Glomerular visceral epithelial cell (primary cell): ENCODE results near the gene RNF17.
"Not testable (repeated sequence)": the region's sequence is repeated elsewhere in the genome, so short reads cannot be mapped to it uniquely, and the experiment has no call there.

Experiments
- DNase-seq: peaks from one replicate; pipeline ENCODE4 v3.0.0-alpha.2; 2016; ENCODE audit errors: extremely low spot score

RNF17 gene

DNA sequence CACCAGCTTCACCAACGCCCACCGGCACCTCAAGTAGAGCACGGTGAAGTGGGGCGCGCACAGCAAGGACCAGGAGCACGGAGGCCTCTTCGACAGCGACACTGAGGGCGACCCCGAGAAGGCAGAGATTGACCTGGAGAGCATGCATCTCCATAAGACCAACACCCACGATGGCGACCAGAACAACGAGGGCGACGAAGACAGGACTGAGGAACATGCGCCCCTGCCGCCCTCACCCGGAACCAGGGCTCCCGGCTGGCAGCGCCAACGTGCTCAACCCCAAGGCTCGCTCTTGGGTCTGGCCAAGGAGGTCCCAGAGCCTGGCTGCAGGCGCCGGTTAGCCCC is 18.5 kb upstream of the RNF17 start:
- DNase-seq: no peak

DNA sequence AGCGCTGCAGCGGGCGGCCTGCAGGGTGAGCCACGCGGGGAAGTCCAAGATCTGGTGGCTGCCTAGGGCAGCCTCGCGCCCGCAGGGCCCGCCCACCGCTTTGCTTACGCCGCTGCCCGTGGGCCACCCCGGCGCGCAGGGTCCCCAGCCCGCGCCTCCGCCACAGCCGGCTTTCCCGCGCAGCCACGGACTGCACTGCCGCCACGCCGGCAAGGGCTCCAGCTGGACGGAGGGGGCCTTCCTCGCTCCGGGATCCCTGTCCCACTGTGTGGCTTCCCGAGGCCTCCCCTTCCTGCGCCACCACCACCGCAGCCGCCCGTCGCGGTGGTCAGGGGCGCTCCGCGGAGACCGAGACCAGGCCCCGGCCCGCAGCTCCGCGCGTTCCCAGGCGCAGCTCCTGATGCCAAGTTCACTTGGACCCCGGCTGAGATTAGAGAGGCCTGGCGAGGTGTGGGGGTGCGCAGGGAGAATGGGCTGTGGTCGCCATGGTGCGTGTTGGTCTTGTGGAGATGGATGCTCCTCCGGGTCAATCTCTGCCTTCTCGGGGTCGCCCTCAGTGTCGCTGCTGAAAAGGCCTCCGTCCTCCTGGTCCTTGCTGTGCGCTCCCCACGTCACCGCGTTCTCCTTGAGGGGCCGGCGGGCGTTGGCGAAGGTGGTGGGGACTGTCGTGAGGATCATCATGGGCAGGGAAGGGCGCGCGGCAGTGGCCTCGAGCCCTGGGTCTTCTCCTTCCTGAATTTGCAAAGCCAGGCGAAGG is 17.9 kb upstream of the RNF17 start:
- no peak for DNase-seq

DNA sequence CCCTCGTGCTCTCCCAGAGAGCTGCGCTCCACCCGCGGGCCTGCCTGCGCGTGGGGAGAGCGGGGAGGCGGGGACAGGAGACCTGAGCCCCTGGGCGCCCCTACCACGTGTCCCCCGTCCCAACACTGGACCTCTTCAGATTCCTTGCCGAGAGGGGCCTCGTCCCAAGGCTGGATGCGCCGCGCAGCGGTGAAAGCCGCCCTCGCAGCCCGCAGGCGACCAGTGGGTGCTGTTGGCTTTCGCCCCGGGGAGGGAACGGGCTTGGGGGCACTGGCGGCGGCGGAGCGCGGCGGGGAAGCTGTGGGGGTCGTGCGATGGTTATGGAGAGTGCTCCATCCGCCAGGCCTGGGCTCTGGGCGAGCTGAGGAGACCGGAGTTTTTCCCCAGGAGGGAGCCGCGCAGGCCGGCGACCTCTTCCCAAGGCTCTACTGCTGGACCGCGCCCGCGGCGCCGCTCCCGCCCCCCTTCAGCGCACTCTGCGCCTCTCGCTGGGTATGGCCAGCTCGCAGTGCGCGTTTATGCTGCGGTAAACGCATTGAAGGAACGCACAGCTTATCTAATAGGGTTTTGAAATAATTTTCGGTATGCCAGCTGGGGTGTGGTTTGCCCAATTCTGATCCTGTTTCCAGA is 17.2 kb upstream of the RNF17 start:
- no peak for DNase-seq

DNA sequence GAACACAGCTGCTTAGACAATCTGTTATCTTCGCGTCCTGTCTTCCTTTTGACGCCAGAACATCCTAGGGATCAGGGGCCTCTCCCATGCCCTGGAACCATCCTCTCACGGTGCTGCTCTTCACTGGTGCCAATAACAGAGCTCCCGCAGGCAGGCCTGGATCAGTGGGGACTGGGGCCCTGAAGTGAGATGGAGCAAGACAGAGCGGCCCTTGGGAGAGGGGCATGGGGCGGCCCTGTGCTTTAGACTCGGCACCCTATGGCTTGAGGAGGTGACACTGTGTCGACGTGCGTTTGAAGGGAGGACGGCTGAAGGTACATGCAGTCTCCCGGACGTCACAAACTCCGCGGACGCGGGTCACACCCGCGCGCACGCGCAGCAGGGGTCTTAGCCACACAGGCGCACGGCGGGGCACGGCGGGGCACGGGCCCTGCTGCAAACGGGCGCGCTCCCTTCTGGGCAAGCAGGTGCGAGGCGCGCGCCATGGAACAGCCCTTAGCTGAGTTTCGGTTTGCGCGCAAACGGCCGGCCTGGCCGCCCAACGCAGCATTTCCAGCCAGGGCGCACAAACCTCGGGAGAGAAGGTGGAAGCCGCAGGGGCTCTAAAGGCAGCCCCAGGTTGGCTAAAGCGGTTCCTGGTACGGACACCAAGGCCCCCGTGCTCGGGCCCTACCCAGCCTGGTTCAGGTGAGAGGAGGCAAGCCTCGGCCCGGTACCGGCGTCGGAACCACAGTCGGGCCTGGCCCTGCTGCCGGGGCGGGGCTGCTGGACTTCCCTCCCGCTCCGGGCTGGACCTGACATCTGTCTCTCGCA is 16.5 kb upstream of the RNF17 start:
- no peak for DNase-seq

DNA sequence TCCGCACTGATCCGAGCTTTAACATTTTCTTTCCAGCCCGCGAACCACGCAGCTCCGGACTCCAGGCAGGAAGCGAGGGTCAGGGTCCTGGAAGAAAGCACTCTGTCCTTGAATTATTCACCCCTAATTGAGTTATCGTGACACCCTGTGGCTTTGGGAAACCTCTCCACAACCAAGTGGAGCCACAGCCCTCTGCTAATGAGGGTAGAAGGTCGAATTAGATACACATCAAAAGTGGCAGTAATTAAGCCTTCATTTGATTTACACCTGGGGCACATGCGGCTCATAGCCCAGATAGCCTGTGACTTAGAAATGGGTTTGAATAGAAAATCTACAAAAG is 15.9 kb upstream of the RNF17 start:
- DNase-seq: no peak

DNA sequence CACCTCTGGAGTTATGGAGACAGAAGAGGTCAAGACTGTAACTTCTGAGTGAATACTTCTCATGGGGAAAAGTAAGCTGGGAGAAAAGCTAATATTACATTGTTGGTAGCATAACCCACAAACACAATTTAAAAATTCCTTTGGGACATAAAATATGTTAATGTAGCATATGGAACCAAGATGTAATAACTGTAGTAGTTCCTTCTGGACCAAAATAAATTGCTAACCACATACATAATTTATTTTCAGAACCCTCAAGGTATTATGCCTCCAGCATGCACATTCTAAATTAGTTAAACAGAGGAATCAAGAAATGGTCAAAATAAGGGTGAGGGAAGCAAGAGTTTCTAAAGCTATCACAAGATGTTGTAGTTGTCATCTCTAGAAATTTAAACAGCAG is 4.8 kb upstream of the RNF17 start:
- DNase-seq: no peak

DNA sequence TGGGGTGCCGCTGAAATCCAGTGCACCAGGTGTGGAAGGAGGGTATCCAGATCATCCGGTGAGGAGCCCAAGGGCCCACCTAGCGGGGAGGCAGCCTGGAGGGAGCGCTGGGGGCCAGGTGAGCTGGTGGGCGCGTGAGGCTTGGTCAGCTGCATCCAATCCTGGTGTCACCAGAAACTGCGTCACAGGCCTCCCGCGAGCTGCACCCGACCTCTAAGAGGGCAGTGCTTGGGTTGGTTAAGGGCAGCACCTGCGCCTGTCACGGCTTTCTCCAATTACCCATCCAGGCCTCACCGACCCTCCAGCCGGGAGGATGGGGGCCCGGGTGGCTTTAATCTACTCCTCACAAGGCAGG is 284 bp downstream of the RNF17 start:
- no peak for DNase-seq

DNA sequence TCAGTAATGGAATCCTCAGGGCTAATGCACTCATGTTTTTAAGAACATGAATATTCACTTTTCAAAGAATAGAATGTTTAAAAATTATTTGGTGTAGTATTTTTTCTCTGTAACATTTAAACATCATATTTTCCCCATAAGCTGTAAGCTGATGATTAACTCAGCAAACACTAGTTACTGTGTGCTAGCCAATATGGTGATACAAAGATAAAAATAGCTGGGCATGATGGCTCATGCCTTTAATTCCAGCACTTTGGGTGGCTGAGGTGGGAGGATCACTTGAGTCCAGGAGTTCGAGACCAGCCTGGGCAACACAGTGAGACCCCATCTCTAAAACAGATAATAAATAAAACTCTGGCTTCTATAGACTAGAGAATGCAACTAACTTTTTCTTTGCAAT is 13.2 kb downstream of the RNF17 start:
- no peak for DNase-seq

DNA sequence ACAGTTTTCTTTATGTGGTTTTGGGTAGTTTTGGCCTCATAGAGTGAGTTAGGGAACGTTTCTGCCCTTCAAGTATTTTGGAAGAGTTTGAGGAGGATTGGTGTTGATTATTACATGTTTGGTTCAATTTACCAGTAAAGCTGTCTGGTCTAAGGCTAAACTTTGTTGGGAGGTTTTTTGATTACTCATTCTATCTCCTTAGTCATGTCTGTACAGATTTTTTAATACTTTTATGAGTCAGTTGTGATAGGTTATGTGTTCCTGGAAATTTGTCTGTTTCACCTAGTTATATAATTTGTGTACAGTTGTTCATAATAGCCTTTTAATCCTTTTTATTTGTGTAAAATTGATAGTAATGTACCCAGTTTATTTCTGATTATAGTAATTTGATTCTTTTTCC is 20.4 kb downstream of the RNF17 start:
- no peak for DNase-seq

DNA sequence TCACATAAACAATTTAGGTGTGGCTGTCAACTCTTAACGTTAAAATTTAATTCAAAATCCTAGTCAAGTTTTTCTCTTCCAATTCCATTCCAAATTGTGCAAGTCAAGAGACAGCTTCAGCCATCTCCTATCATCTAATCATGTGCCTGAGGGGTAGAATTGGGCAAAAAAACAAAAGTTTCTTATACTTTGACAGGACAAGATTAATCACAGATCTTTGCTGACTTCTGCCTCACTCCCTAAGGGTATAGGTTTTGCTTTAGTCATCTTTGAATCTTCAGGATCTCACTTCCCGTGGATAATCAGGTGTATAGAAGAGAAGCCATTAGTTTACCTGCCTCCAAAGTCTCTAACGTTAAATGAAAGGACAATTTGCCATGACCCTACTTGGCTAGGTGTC is 24.6 kb downstream of the RNF17 start:
- no peak for DNase-seq

DNA sequence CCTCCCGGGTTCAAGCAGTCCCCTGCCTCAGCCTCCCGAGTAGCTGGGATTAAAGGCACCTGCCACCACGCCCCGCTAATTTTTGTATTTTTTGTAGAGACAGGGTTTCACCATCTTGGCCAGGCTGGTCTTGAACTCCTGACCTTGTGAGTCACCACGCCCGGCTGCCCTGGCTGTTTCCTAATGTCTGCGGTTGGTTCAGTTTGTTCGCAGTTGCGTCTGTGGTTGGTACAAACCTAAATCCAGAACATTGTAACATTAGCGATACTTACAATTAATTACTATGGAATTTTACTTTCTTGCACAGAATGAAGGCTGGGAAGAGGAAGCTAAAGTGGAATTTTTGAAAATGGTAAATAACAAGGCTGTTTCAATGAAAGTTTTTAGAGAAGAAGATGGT is 38.1 kb downstream of the RNF17 start:
- DNase-seq: peak; percentile 2

DNA sequence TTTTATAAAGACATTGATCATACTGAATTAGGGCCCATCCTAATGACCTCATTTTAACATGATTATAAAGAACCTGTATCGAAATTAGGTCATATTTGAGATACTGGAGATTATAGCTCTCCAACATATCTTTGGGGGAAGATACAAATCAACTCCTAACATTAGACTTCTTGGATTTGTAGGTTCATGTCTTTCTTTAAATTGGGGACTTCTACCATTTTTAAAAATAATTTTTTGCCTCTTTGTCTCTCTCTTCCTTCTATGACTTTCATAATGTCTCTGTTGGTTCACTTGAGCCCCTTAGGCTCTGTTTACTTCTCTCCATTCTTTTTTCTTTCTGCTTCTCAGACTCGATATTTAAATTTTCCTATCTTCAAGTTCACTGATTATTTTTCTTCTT is 57.2 kb downstream of the RNF17 start:
- DNase-seq: no peak

DNA sequence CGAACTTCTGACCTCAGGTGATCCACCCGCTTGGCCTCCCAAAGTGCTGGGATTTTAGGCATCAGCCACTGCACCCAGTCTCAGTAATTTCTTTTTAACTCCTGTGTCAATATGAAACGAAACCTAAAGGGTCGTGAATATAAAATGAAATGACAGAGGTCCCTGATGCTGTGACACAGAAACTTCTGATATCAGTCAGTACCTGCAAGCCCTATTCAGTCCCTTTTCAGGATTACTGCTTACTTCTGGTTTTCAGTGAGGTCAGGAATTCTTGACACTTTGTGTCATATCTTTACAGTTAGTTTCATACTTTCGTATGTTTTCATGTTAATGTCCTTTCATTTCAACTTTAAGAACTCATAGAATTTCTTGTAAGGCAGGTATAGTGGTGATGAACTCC is 58.7 kb downstream of the RNF17 start:
- DNase-seq: no peak

DNA sequence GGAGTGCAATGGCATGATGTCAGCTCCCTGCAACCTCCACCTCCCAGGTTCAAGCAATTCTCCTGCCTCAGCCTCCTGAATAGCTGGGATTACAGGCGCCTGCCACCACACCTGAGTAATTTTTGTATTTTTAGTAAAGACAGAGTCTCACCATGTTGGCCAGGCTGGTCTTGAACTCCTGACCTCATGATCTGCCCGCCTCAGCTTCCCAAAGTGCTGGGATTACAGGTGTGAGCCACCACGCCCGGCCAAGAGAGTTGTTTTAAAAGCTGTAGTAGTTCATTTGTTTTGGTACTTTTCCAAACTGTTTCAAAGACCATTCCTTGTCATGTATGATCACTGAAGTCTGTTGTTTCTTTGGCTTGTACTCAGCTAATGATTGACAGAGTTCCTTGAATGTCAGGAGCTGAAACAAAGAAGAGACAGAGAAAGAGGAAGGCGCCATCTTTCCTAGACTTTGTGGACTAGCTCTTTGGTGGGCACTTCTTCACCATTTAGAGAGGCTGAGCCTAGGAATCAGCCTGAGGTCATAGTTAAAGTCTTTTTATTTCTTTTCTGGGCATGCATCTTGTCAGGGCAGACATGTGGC is 59.2 kb downstream of the RNF17 start:
- not testable (repeated sequence) for DNase-seq

DNA sequence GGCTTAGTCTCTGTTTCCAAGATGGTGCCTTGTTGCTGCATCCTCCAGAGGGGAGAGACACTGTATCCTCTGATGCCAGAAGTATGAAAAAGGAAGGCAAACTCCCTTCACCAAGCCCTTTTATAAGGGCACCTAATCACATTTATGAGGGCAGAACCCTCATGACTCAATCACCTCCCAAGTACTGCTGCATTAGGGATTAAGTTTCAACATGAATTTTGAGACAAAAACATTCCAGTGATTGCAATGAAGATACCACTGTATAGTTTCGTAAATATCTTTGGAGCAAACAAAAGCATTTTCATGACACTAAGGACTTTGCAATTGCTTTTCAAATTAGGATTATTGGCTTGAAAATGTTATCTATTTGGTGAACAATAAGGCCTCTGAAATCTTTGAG is 63.8 kb downstream of the RNF17 start:
- no peak for DNase-seq

DNA sequence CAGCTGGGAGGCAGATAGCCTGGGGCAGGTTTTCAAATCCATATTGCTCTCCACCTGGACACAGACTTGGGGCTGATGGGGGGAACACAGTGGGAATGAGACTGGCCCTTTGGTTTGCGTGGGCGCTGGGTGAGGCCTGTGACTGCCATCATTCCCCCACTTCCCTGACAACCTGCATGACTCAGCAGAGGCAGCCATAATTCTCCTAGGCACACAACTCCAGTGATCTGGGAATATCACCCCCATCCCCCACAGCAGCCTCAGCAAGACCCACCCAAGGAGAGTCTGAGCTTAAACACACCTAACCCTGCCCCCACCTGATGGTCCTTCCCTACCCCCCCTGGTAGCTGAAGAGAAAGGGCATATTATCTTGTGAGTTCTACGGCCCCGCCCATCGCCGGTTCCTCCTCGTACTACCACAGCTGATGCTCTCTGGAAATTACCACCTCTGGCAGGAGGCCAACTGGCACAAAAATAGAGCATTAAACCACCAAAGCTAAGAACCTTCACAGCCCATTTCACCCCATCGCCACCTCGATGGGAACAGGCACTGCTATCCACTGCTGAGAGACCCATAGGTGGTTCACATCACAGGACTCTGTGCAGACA is 71.0 kb downstream of the RNF17 start:
- no peak for DNase-seq

DNA sequence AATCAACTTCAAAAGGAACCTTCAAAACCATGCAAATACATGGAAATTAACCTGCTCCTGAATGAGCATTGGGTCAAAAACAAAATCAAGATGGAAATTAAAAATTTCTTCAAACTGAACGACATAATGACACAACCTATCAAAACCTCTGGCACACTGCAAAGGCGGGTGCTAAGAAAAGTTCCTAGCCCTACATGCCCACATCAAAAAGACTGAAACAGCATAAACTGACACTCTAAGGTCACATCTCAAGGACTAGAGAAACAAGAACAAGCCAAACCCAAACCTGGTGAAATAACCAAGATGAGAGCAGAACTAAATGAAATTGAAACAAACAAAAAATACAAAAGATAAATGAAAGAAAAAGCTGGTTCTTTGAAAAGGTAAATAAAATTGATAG is 73.6 kb downstream of the RNF17 start:
- not testable (repeated sequence) for DNase-seq

DNA sequence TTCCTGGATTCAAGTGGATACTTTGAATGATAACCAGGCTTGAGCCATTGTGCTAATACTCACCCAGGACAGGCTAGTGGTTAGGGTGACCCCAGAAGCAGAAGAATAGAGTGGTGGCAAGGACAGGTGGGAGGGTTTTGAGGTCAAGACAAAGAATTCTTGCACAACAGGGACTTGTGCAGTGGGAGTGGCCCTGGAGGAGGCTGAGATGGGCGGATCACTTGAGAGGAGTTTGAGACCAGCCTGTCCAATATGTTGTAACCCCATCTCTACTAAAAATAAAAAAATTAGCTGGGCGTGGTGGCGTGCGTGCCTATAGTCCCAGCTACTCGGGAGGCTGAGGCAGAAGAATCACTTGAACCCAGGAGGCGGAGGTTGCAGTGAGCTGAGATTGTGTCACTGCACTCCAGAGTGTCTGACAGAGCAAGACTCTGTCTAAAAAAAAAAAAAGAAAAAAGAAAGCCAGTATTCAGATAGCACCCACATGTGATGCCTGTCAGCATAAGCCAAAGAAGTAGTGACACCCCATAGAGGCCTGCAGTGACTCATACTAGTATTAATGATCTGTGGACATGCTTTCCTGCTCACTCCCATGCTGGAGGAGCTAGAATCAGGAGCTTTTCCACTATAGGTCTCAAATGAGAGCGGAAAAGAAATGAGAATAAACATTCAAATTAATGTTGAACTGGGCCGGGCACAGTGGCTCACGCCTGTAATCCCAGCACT is 78.7 kb downstream of the RNF17 start:
- DNase-seq: peak; percentile 35

DNA sequence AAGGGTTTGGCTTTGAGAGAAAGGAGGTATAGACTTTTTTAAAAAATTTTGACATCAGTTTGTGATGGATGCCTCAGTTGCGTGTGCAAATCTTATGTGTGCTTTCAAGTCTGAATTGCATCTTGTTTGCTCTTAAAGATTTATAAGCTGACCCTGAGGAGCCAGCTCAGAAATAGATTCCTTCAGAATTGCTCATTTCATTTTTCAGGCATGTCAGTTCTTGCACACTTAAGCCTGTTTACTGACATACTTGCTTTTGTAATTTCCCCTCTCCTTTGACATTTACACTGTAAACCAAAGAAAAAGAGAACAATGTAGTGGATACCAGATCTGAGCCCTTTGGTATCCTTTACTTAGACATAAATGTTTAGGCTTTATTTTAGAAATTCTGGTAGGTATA is 87.6 kb downstream of the RNF17 start:
- DNase-seq: no peak

DNA sequence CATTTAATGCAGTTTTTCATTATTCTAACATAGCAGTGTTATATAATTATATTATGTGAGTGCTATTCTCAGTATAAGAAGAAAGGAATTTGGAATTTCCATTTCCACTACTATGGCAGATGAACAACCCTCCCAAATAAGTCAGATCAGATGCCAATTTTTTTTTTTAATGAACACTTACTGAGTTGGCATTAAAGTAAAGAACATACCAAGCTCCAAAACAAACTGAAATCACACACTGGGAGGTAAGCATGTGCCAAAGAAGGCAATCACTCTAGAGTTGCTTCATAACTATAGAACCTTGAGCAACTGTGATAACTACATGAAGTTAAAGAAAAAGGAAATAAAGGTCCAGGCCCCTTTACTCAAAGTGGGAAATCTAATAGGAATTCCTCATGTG is 90.3 kb downstream of the RNF17 start:
- no peak for DNase-seq

DNA sequence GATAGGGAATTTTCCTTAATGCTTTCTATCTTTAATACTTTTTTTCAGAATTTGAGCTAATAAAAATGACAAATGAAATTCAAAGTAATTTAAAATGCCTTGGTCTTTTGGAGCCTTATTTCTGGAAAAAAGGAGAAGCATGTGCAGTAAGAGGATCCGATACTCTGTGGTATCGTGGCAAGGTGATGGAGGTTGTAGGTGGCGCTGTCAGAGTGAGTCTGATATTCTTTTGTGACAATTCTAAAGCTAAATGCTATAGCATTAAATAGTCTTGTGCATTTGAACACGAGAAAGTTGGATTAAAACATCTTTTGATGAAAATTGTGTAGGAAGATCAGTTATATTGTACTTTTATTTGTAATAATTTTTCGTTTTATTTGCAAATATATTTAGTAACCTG is 95.0 kb downstream of the RNF17 start:
- DNase-seq: no peak

DNA sequence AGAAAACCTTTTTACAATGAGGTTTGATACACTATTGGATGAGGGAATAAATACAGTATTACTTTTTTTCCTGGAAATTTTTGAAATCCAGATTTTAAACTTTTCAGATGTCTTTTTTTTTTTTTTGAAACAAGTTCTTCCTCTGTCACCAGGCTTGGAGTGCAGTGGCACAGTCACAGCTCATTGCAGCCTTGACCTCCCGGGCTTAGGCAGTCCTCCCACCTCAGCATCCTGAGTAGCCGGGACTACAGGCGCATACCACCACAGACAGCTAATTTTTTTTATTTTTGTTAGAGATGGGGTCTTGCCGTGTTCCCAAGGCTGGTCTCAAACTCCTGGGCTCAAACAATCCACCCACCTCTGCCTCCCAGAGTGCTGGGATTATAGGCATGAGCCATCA is 96.8 kb downstream of the RNF17 start:
- no peak for DNase-seq
